PC-3 (cell line): ENCODE results near the gene TWIST2.

ENCODE experiments used
- EZH2 ChIP-seq: fragments of 300-600 bp; sonication (generic); IDR thresholded peaks from one replicate; pipeline ENCODE4 v1.6.1; 2017; ENCODE audit warnings: antibody characterized with exemption, mild to moderate bottlenecking, low read length; ENCODE audit not compliant: unreplicated experiment
- TF ChIP-seq, protein P1 (sequence below): fragments of 300-600 bp; sonication (generic); conservative IDR thresholded peaks from 2 replicates; pipeline ENCODE4 v1.5.1; 2017; ENCODE audit warnings: antibody characterized with exemption, low read depth, mild to moderate bottlenecking, low read length

DNA sequence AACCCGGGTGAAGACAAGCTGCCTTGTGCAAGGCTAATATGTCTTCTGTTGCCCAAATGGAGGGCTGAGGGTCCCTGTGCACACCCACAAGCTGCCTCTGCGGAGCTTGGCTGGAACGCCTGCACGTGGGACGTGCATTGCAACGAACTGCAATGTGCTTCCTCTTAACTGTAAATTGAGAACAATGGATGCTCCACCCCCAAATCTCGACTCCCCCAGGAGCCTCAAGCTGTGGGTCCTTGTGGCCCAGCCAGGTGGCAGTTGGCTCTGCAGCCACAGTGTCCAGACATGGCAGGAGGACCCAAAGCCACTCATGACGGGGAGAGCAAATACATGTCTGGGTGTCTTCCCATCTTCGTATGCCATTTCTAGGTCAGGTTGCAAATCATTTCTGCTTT is 90.1 kb downstream of the TWIST2 start:
- TF ChIP-seq, protein P1, sequence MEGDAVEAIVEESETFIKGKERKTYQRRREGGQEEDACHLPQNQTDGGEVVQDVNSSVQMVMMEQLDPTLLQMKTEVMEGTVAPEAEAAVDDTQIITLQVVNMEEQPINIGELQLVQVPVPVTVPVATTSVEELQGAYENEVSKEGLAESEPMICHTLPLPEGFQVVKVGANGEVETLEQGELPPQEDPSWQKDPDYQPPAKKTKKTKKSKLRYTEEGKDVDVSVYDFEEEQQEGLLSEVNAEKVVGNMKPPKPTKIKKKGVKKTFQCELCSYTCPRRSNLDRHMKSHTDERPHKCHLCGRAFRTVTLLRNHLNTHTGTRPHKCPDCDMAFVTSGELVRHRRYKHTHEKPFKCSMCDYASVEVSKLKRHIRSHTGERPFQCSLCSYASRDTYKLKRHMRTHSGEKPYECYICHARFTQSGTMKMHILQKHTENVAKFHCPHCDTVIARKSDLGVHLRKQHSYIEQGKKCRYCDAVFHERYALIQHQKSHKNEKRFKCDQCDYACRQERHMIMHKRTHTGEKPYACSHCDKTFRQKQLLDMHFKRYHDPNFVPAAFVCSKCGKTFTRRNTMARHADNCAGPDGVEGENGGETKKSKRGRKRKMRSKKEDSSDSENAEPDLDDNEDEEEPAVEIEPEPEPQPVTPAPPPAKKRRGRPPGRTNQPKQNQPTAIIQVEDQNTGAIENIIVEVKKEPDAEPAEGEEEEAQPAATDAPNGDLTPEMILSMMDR = no peak
- TF ChIP-seq EZH2 = no peak
